Astrocyte of the spinal cord (primary cell): ENCODE results near the gene NUDT16L1.

Source experiments
- DNase-seq: peaks from one replicate; pipeline ENCODE4 v3.0.0; 2011; ENCODE audit warnings: low read depth, low spot score
- H3K4me3 ChIP-seq: 2 replicates; pipeline ENCODE4 v1.5.1; 2011; ENCODE audit warnings: low read depth, mild to moderate bottlenecking, low read length, moderate library complexity
- in situ Hi-C: cut with HindIII; loops from 2 replicates; pipeline ENCODE4 v1.10.0; 2017; ENCODE audit warnings: low sequenced_read_pairs
- TF ChIP-seq, protein P1 (sequence below): IDR thresholded peaks from 2 replicates; pipeline ENCODE4 v1.5.1; 2012; ENCODE audit warnings: low read depth, mild to moderate bottlenecking, low read length, inconsistent platforms

NUDT16L1 gene

DNA sequence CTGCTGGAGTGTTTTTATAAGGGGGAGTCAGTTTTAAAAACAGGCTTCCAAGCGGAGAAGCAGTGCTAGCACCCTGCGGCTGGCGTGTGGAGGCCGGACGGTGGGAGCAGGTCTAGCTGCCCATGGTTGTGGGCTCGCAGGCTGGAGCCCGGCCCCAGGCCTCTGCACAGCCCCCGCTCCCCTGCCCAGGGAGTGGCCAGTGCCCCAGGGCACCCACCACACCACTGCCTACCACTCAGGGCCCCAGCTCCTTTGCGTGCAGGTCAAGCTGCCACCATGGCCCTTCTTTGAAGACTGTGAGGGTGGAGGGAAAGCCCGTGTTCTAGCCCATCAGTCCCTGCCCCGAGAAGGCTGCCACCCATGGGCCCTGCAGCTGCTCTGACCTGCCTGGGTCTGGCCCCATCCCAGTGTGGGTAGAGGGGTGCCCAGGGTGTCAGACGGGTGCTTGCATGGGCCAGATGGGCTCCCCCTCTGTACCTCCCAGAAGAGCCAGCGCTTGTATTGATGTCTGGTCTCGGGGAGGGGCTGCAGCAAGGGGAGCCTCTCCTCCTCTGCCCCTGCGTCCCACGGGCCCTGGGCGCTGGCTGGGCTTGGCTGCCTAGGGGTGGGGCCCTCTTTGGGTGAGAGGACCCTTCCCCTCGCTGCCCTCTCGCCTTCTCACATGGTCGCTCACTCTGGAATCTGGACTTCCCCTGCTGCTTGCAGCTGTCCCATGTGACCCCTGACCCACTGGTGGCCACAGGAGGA, 1.5 kb upstream of the NUDT16L1 start:
- TF ChIP-seq, protein P1, sequence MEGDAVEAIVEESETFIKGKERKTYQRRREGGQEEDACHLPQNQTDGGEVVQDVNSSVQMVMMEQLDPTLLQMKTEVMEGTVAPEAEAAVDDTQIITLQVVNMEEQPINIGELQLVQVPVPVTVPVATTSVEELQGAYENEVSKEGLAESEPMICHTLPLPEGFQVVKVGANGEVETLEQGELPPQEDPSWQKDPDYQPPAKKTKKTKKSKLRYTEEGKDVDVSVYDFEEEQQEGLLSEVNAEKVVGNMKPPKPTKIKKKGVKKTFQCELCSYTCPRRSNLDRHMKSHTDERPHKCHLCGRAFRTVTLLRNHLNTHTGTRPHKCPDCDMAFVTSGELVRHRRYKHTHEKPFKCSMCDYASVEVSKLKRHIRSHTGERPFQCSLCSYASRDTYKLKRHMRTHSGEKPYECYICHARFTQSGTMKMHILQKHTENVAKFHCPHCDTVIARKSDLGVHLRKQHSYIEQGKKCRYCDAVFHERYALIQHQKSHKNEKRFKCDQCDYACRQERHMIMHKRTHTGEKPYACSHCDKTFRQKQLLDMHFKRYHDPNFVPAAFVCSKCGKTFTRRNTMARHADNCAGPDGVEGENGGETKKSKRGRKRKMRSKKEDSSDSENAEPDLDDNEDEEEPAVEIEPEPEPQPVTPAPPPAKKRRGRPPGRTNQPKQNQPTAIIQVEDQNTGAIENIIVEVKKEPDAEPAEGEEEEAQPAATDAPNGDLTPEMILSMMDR, result no peak
- no peak overlapping the region for H3K4me3 ChIP-seq
- in situ Hi-C loops, result no loop called here
- DNase-seq, result no peak

DNA sequence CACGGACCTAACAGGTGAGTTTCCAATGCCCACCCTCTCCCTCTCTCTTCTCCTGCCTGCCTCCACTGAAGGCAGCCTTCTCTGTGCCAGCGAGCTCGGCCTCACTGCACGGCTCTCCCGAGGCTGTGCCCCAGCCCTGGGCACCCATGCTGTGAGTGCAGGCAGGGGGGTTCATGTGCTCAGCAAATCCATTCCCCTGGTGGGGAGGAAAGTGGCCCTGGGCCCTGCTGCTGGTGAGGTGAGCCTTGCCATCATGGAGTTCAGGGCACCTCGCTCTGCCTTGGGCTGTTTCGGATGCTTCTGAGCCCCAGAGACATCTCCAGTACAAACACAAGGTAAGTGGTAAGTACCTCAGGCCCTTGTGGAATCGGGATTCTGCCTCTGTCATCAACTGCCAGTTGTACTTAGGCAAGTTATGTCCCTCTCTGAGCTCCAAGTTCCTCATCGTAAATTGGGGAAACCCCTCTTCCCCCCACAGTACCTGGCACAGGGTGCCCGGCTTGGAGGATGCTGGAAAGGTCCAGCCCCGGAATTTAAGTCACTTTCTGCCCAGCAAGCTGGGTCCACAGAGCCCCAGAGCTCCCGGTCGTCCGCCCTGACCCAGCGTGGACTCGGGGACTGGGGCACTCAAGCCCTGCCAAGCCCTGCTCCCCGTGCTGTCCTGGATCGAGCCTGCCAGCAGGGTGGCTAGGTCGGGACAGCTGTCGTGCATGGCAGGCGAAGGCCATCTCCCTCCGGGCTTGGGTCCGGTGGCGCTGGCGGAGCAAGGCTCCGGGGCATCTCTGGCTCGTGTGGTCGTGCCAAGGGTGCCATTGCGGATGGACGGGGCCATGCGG, 684 bp upstream of the NUDT16L1 start:
- no peak for DNase-seq

DNA sequence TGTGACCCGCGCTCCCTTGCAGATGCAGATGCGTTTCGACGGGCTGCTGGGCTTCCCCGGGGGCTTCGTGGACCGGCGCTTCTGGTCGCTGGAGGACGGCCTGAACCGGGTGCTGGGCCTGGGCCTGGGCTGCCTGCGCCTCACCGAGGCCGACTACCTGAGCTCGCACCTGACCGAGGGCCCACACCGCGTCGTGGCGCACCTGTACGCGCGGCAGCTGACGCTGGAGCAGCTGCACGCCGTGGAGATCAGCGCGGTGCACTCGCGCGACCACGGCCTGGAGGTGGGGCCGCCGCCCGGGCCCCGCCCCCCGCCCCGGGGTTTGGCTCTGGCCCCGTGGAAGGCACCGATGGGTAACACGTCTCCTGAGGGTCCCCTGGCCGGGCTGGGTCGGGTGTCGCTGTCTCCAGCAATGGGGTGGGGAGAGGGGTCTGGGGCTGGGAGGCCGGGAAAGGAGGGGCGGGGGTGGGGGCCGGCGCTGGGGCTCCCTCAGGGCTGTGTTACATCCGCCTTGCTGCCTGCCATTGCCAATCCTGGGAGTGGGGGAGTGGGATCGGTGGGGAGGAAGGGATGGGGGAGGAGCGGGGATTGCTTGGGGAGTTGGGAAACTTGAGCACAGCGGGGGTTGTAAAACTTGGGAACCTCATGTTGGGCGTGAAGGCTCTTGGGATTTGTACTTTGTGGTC, 737 bp downstream of the NUDT16L1 start:
- DNase-seq, result peak; percentile 33
- peak overlapping the region; percentile 76 for H3K4me3 ChIP-seq
- TF ChIP-seq, protein P1, result no peak
- in situ Hi-C loops, result no loop called here

More for the DNA sequence above, 684 bp upstream of the NUDT16L1 start:
- peak overlapping the region; percentile 62 for H3K4me3 ChIP-seq
- in situ Hi-C loops, result no loop called here
- TF ChIP-seq, protein P1, result no peak

DNA sequence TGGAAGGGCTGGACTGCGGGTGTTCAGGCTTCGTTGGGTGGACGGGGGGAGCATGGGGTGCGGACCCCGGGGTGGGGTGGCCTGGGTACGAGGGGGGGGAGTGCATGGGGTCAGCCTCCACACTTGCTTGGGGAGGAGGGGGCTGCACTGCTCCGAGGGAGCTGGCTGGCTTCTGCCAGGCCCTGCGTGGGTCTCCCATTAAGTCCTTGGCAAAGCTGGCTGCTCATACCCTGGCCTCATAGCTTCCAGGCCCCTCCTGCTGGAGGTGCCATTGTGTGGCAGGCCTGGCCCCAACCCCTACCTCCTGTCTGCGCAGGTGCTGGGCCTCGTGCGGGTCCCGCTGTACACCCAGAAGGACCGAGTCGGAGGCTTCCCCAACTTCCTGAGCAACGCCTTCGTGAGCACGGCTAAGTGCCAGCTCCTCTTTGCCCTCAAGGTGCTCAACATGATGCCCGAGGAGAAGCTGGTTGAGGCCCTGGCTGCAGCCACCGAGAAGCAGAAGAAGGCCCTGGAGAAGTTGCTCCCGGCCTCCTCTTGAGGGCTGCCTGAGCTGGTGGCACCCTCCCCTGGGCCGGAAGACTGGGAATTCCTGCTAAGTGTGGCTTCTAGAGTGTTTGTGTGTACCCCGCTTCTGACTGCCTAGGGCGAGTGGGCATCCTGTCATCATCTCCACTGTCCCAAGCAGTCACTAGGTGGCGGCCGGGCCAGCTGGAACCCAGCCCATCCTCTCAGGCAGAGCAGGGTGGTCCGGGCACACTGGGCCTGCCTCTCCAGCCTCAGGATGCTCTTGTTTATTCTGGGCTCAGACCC, 1.5 kb downstream of the NUDT16L1 start:
- H3K4me3 ChIP-seq, result peak overlapping the region; percentile 76
- TF ChIP-seq, protein P1, result peak; percentile 11
- in situ Hi-C loops, result no loop called here
- no peak for DNase-seq

DNA sequence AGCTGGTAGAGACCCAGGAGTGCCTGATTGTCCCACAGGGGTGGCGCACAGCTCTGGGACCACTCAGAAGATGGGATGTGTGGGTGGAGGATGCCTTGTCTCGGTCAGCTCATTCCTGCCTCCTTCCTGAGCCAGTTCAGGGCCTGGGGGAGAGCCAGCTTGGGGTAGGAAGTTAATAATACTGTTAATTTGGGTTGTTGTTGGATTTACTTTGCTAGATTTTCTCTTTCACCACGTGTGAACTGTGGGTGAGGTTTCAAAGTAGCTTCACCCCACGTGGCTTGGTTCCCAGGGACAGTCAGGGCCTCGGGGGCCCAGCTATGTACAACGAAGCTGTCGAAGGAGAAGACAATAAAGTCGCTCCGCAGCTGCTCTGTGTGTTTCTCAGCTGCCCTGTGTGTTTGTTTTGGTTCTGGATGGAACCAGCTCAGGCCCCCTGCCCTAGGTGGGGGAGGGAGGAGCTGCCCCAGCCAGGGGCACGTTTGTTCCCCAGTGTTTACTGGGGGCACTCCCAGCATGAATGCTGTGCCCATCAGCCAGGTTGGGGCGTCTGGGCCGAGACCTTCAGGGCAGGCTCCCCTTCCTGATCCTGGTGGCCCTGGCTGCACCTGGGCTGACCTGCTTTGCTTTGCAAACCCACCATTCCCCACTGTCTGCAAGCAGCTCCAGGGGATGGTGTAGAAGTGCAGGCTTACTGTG, 2.3 kb downstream of the NUDT16L1 start:
- H3K4me3 ChIP-seq, result no peak overlapping the region
- in situ Hi-C loops, result no loop called here
- no peak for DNase-seq
- TF ChIP-seq, protein P1, result no peak
